C4-2B (cell line): Measurements from ENCODE around the gene DLG2.

ENCODE experiments used
- ZFX ChIP-seq: fragments of 450-650 bp; IDR thresholded peaks from 2 replicates; pipeline ENCODE4 v1.6.1; 2017
- TF ChIP-seq, protein P1 (sequence below): fragments of 450-650 bp; conservative IDR thresholded peaks from 2 replicates; pipeline ENCODE4 v1.5.1; 2017; ENCODE audit warnings: mild to moderate bottlenecking

- TF ChIP-seq, protein P1, sequence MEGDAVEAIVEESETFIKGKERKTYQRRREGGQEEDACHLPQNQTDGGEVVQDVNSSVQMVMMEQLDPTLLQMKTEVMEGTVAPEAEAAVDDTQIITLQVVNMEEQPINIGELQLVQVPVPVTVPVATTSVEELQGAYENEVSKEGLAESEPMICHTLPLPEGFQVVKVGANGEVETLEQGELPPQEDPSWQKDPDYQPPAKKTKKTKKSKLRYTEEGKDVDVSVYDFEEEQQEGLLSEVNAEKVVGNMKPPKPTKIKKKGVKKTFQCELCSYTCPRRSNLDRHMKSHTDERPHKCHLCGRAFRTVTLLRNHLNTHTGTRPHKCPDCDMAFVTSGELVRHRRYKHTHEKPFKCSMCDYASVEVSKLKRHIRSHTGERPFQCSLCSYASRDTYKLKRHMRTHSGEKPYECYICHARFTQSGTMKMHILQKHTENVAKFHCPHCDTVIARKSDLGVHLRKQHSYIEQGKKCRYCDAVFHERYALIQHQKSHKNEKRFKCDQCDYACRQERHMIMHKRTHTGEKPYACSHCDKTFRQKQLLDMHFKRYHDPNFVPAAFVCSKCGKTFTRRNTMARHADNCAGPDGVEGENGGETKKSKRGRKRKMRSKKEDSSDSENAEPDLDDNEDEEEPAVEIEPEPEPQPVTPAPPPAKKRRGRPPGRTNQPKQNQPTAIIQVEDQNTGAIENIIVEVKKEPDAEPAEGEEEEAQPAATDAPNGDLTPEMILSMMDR, result no peak
- no peak for TF ChIP-seq ZFX
These were observed 154.2 kb downstream of the DLG2 start for GRCh38 chr11:85472953-85473352.
